ENCODE results near the gene PRM1. TPM values are rescaled to one million over a fixed set of nuclear protein-coding genes. Genes with fewer than 3 reads are reported as not detected.

Gene PRM1
- total and polyA plus RNA-seq, 2 of the 8 experiments (the other 6 are each of a cell fraction or from before 2014, with no cell fraction given), result 0.54 to 0.82 TPM

GRCh38 chr16:11315510-11315909 lies 34.4 kb upstream of the PRM1 start:
- Histone ChIP-seq H4K20me1 (replicated peaks in 1 of 2; ENCODE audit: control insufficient read depth in 1 of 2, insufficient read depth in 2 of 2, low read length in 2 of 2) (no peaks in the 10 kb centered on the region), H3K4me1 (replicated peaks in 1 of 4; ENCODE audit: control insufficient read depth in 3 of 4, insufficient read depth in 4 of 4, low read length in 3 of 4) (peaks cover 23 to 36% (median 25%) of the 10 kb centered on the region in 4 experiments), H3K18ac (ENCODE audit: extremely low read depth, low read length) (peak overlapping the region; percentile 100; the same call in 1 of the 2 replicates), H3K79me2 (ENCODE audit: control insufficient read depth in 1 of 2, insufficient read depth in 2 of 2, low read length in 2 of 2) (no peaks in the 10 kb centered on the region), H2BK20ac (ENCODE audit: low read length) (peak overlapping the region; percentile 100; the same call in 1 of the 2 replicates), H2BK5ac (ENCODE audit: low read depth, low read length) (peak overlapping the region; percentile 100), H3K14ac (ENCODE audit: insufficient read length) (no peak overlapping the region), H2AFZ (ENCODE audit: low read length) (no peak overlapping the region), H4K8ac (ENCODE audit: extremely low read depth, insufficient read depth, low read length) (peak overlapping the region; percentile 47), H4K5ac (ENCODE audit: insufficient read length, low read depth, low read length) (no peak overlapping the region), H3K4me3 (ENCODE audit: extremely low read depth in 1 of 4, insufficient read depth in 2 of 4, low read depth in 3 of 4, low read length in 4 of 4) (peak overlapping the region in 2 of 4 experiments; percentile 29 to 48; a peak in 3 of 8 replicates), H3K79me1 (ENCODE audit: low read depth, low read length) (no peaks in the 10 kb centered on the region), H3K27ac (ENCODE audit: low read depth, low read length) (peak overlapping the region; percentile 76), H2AK5ac (ENCODE audit: low read depth, low read length) (peak overlapping the region; percentile 100), H3K27me3 (replicated peaks in 1 of 4; ENCODE audit: control insufficient read depth in 3 of 4, extremely low read depth in 1 of 4, insufficient read depth in 3 of 4, low read length in 3 of 4) (no peaks in the 10 kb centered on the region), H3K23me2 (ENCODE audit: low read depth, low read length) (peaks cover 3% of the 10 kb centered on the region; the same call in 1 of the 2 replicates), H3K36me3 (ENCODE audit: control insufficient read depth in 2 of 4, insufficient read depth in 4 of 4, low read length in 3 of 4) (no peaks in the 10 kb centered on the region), H2BK120ac (replicated peaks; ENCODE audit: low read depth, low read length) (peak overlapping the region; percentile 58), H4K91ac (replicated peaks; ENCODE audit: insufficient read length, low read length) (peak overlapping the region; percentile 100), H3K9ac (replicated peaks in 1 of 4; ENCODE audit: extremely low read depth in 1 of 4, low read depth in 3 of 4, low read length in 3 of 4) (peak overlapping the region in 2 of 4 experiments; percentile 56 to 58; a peak in 3 of 7 replicates), H3K9me3 (ENCODE audit: insufficient read depth in 2 of 2, low read depth in 1 of 2, low read length in 1 of 2) (no peaks in the 10 kb centered on the region), H3K4me2 (ENCODE audit: insufficient read depth in 1 of 2, low read depth in 2 of 2, low read length in 2 of 2) (peak overlapping the region; percentile 68 to 82), H3K23ac (ENCODE audit: insufficient read length) (no peak overlapping the region), H2BK12ac (ENCODE audit: low read depth, low read length) (0 out of 2 replicates have a peak overlapping the region, but pooled peaks have one; percentile 100), H3K4ac (replicated peaks; ENCODE audit: insufficient read length, low read depth, low read length) (no peak overlapping the region), H2BK15ac (ENCODE audit: low read length) (no peak overlapping the region), H3K56ac (replicated peaks; ENCODE audit: insufficient read length, low read depth, low read length) (no peak overlapping the region)
- ChIA-PET CTCF (ENCODE audit: partially characterized antibody) (interaction anchor here (0.5 to 3.2 kb wide), 11 partner anchors 11 to 401 kb away, joined by 3 to 12 read pairs (median 3); no protein-coding TSS in a partner anchor), POLR2A (ENCODE audit: partially characterized antibody) (interaction anchor here (0.7 to 5.1 kb wide), 19 partner anchors 9 to 366 kb away, joined by 3 to 29 read pairs (median 4); partner anchors contain the start of gene SOCS1)
- peak; percentile 55 for FAIRE-seq
- DNase-seq (ENCODE audit: low read depth in 1 of 2, low spot score in 2 of 2), result peak; percentile 85 to 99
- WGBS, 2 experiments (ENCODE audit: extremely low coverage in 1 of 2, insufficient coverage in 1 of 2, insufficient read length in 1 of 2, insufficient replicate concordance in 2 of 2, low coverage in 1 of 2, low lambda C conversion rate in 2 of 2, missing lambda C conversion rate in 1 of 2), result 1% methylated on average over 13 of the region's 13 CpGs; no CpG with 5 or more reads in 1 of the 2 experiments
- TF ChIP-seq BACH1 (IDR thresholded peaks at IDR 0.05; ENCODE audit: low read length) (no peak), RFX5 (IDR thresholded peaks at IDR 0.05; ENCODE audit: borderline replicate concordance, low read depth, low read length) (no peak), NANOG (IDR thresholded peaks at IDR 0.05; ENCODE audit: insufficient read depth, low read depth, low read length, poor library complexity, severe bottlenecking) (no peak), TAF1 (IDR thresholded peaks at IDR 0.05; ENCODE audit: low read depth, low read length) (no peak), BRCA1 (IDR thresholded peaks at IDR 0.05; ENCODE audit: low read depth, low read length) (no peak)

All from H1 (cell line).